ENCODE measurements around the gene S100A11. TPM values are rescaled to one million over a fixed set of nuclear protein-coding genes. Genes with fewer than 3 reads are reported as not detected.

Gene S100A11
- total and polyA plus RNA-seq, 2 donors from 2014 or later, result 835 to 925 TPM

GRCh38 chr1:152050886-152051675 lies 14.3 kb upstream of the S100A11 start:
- H3K4me3 ChIP-seq (ENCODE audit: low read length in 3 of 3), result no peak overlapping the region
- no peak for TF ChIP-seq CTCF (IDR thresholded peaks at IDR 0.05; ENCODE audit: borderline replicate concordance, extremely low read depth, insufficient read depth)
- no peaks in the 10 kb centered on the region for H3K36me3 ChIP-seq (ENCODE audit: control insufficient read depth in 2 of 3, insufficient read depth in 3 of 3, low read length in 3 of 3)
- DNase-seq (no peak), FAIRE-seq (no peak)
- peaks cover 0 to 16% (median 4%) of the 10 kb centered on the region in 3 donors for H3K4me1 ChIP-seq (ENCODE audit: control insufficient read depth in 2 of 3, insufficient read depth in 2 of 3, low read depth in 1 of 3, low read length in 3 of 3)
- H3K27ac ChIP-seq (ENCODE audit: low read depth in 2 of 2, low read length in 2 of 2), result no peak overlapping the region
- H3K9ac ChIP-seq (ENCODE audit: low read length in 3 of 3), result no peak overlapping the region
- intact Hi-C loops (cut with DNase I), result loop anchor here (5.0 kb wide), 1 partner anchor 131 kb away; no protein-coding TSS in a partner anchor
- H3K9me3 ChIP-seq (ENCODE audit: control insufficient read depth in 2 of 3, insufficient read depth in 1 of 3, low read length in 3 of 3), result peaks cover 0 to 1% (median 0%) of the 10 kb centered on the region in 3 donors
- peaks cover 4% of the 10 kb centered on the region for H3K27me3 ChIP-seq (ENCODE audit: control insufficient read depth, insufficient read depth, low read length)

- peaks cover 0 to 16% (median 4%) of the 10 kb centered on the region in 3 donors for H3K4me1 ChIP-seq (ENCODE audit: control insufficient read depth in 2 of 3, insufficient read depth in 2 of 3, low read depth in 1 of 3, low read length in 3 of 3)
- no peaks in the 10 kb centered on the region for H3K36me3 ChIP-seq (ENCODE audit: control insufficient read depth in 2 of 3, insufficient read depth in 3 of 3, low read length in 3 of 3)
- no peak overlapping the region for H3K4me3 ChIP-seq (ENCODE audit: low read length in 3 of 3)
- peaks cover 4% of the 10 kb centered on the region for H3K27me3 ChIP-seq (ENCODE audit: control insufficient read depth, insufficient read depth, low read length)
- DNase-seq (no peak), FAIRE-seq (no peak)
- no peak overlapping the region for H3K9ac ChIP-seq (ENCODE audit: low read length in 3 of 3)
- TF ChIP-seq CTCF (IDR thresholded peaks at IDR 0.05; ENCODE audit: borderline replicate concordance, extremely low read depth, insufficient read depth), result no peak
- H3K9me3 ChIP-seq (ENCODE audit: control insufficient read depth in 2 of 3, insufficient read depth in 1 of 3, low read length in 3 of 3), result peaks cover 0 to 5% (median 0%) of the 10 kb centered on the region in 3 donors
- H3K27ac ChIP-seq (ENCODE audit: low read depth in 2 of 2, low read length in 2 of 2), result no peak overlapping the region
- intact Hi-C loops (cut with DNase I), result loop anchor here (5.0 kb wide), 1 partner anchor 133 kb away; no protein-coding TSS in a partner anchor
Measured at GRCh38 chr1:152049291-152050083, 12.7 kb upstream of the S100A11 start.

GRCh38 chr1:152048416-152049009 lies 11.7 kb upstream of the S100A11 start:
- H3K4me1 ChIP-seq (ENCODE audit: control insufficient read depth in 2 of 3, insufficient read depth in 2 of 3, low read depth in 1 of 3, low read length in 3 of 3), result peaks cover 0 to 19% (median 4%) of the 10 kb centered on the region in 3 donors
- H3K36me3 ChIP-seq (ENCODE audit: control insufficient read depth in 2 of 3, insufficient read depth in 3 of 3, low read length in 3 of 3), result no peaks in the 10 kb centered on the region
- DNase-seq, result peak; percentile 83 to 96 (median 89)
- no peak for FAIRE-seq
- H3K9me3 ChIP-seq (ENCODE audit: control insufficient read depth in 2 of 3, insufficient read depth in 1 of 3, low read length in 3 of 3), result peaks cover 0 to 5% (median 0%) of the 10 kb centered on the region in 3 donors
- peak overlapping the region; percentile 28 to 47 (median 38) for H3K4me3 ChIP-seq (ENCODE audit: low read length in 3 of 3)
- TF ChIP-seq CTCF (IDR thresholded peaks at IDR 0.05; ENCODE audit: borderline replicate concordance, extremely low read depth, insufficient read depth), result no peak
- intact Hi-C loops (cut with DNase I), result no loop called here
- peak overlapping the region; percentile 95 to 99 for H3K27ac ChIP-seq (ENCODE audit: low read depth in 2 of 2, low read length in 2 of 2)
- peaks cover 4% of the 10 kb centered on the region for H3K27me3 ChIP-seq (ENCODE audit: control insufficient read depth, insufficient read depth, low read length)
- H3K9ac ChIP-seq (ENCODE audit: low read length in 3 of 3), result peak overlapping the region in 2 of 3 donors; percentile 62 to 79
